Astrocyte of the hippocampus (primary cell): ENCODE results near the gene TMEM271.

Experiments used
- DNase-seq: peaks from one replicate; pipeline ENCODE4 v3.0.0; 2011; ENCODE audit warnings: low read depth, low spot score

The TMEM271 gene, protein sequence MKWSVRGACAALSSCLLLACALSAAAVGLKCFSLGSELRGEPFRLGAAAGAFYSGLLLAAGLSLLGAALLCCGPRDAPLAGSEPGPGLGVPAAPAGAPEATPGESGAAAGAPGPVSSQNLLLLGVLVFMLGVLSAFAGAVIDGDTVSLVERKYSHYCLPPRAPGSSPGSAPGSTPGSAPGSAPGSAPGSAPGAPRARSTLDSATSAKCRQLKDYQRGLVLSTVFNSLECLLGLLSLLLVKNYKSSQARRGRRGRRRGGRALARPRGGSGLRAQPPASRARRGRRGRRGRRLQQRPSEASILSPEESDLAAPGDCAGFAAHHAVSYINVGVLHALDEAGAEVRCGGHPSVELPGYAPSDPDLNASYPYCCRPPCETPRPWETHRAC

DNA sequence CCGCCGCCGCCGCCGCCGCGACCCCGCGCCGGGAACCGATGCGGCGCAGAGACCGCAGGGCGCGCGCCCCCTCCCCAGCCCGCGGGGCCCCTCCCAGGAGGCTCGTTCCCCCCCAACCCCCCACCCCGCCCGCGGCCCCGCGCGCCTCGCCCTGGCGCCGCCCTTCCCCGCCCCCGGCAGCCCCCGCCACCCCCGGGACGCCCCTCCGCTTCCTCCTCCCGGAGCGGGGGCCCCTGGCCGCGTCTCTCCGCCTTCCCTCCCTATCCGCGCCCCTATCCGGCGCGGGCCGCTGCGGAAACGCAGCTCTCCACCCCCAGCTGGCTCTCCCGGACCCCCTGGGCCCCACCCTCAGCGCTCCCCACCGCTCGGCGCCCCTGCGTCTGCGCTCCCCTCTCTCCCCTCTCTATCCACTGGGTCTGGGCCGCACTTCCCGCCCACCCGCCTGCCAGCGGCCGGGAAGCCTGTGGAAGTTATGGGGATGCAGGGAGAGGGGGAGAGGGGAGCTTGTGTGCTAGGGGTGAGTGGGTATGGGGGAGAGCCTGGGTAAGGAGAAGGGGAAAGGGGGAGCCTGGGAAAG, at the start of gene TMEM271:
Gene TMEM271, minus strand, starts transcription at position 51 of the 577 bp plus-strand sequence. CDS start 233 bp downstream, outside the sequence.
- DNase-seq, result no peak

DNA sequence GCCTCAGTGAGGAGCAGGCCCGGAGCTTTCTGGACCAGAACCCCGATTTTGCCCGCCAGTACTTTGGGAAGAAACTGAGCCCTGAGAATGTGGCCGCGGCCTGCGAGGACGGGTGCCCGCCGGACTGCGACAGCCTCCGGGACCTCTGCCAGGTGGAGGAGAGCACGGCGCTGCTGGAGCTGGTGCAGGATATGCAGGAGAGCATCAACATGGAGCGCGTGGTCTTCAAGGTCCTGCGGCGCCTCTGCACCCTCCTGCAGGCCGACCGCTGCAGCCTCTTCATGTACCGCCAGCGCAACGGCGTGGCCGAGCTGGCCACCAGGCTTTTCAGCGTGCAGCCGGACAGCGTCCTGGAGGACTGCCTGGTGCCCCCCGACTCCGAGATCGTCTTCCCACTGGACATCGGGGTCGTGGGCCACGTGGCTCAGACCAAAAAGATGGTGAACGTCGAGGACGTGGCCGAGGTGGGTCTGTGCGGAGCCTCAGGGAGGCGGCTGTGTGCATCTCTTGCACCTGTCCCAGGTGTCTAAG, 49.6 kb upstream of the TMEM271 start:
- no peak for DNase-seq

DNA sequence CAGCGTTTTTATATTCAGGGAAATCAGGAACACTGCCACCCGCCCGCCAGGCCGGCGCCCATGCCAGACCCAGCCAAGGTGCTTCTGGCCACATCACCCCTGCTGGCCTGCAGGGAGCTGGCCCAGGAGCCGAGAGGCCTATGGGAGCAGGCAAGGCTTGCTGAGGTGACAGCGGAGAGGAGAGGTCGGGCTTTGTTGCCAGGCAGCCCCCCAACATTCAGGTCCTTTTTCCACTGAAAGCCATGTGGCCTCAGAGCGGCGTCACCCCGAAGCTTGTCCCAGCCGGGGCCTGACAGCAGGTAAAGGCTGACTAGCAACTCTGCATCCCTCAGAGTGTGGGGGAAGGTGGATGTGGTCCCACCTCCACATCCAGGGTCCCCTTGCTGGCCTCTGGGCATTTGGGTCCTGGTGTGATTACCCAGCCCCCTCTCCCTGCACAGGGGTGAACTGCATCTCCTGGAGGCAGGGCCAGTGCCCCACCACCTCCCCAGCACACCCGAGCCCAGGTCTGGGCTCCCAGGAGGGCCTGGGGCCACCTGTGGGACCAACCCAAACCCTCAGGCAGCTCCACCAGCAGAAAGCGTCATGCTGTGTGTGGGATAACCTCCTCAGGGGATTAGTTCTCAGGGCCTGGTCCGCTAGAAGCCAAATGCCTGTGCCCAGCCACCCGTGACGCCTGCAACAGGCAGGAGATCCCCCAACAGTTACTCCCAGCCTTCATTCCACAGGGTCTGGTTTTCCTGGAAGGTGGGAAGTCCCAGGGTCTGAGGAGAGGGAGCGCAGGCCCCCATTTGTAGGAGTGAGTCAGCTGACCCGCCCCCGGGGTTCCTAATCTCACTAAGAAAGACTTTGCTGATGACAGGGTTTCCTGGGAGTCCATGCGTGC, 48.9 kb upstream of the TMEM271 start, which contains the start of gene PDE6B:
Gene PDE6B, plus strand, starts transcription at position 869 of the 886 bp plus-strand sequence. CDS start 54 bp downstream, outside the sequence.
- peak; percentile 23 for DNase-seq

DNA sequence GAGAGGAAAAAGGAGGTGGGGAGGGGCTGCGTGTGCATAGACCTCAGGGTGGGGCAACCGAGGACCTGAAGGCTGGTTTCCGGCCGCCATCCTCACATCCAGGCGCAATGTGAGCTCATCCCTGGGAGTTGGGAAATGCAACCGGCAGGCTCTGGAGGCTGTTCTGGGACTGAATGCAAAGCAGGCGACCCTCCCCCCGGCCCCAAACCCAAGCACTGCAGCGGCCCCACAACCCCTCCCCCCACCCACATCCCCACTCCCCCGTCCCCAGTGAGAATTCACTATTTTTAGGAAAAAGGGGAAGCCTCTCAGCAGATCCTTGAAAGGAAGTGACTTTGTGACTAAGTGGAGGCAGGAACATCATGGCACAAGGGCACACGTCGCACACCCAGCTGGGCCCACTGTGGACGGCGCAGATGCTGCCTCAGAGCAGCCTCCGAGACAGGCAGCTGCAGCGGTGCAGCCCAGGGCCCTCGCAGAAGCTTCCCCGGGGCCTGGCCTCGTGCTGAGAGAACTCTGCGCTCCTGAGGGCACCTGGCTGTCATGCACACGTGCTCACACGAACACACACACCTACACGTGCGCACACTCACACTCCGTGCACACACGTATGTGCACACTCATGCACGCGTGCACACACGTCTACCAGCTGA, 47.9 kb upstream of the TMEM271 start:
- no peak for DNase-seq

DNA sequence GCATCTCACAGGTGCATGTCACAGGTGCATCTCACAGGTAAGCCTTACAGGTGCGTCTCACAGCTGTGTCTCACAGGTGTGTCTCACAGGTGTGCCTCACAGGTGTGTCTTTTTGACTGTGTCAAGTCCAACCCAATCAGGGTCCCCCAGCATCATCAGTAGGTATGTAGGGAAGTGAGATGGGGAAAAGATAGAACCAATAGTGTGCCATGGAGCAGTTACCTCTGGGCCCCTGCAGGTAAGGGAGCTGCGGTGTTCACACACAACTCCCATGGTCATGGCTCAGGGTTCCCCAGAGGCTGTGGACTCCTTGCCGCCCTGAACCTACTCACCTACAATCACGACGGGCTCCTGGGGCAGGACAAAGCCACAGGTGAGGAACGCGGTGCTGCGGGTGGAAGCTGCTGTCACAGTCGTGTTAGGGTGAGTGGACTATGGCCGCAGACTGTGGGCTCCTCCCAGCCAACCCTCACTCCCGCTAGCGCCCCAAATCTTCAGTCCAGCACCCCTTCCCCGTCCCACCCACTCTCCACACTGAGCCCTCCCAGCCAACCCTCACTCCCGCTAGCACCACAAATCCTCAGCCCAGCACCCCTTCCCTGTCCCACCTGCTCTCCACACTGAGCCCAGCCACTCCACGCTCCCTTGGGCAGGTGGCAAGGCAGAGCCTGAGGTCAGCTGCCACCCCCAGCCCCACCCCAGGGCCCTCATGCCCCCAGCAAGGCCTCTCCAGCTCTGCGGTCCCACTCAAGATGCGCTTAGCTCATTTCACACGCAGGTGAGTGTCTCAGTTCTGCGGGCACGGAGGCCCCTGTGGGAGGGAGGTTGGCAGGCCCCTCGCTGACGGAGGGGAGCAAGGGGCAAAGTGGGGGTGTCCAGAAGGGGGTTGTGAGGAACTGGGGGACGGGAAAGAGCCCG, 47.2 kb upstream of the TMEM271 start:
- no peak for DNase-seq

DNA sequence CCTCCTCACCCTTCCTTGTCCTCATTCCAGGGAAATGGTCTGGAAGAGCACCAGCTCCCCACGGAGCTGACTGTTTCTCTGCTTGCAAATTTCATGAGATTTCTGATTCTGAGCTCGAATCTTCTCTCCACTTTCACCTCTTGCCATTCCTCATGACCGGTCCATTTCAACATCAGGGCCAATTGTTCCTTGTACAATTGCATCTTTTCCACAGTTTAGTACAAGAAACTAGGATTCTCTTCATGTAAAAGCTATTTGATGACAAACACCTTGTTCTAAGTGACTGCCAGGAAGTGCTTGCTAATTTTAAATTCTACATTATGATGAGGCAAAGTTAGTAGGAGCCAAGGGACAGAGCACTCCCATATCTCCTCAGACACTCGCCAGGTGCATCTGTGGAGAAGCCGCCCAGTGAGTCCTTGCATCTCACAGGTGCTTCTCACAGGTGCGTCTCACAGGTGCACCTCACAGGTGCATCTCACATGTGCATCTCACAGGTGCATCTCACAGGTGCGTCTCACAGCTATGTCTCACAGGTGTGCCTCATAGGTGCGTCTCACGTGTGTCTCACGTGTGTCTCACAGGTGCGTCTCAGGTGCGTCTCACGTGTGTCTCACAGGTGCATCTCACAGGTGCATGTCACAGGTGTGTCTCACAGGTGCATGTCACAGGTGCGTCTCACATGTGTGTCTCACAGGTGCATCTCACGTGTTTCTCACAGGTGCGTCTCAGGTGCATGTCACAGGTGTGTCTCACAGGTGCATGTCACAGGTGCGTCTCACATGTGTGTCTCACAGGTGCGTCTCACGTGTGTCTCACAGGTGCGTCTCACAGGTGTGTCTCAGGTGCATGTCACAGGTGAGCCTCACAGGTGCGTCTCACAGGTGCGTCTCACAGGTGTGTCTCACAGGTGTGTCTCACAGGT, 46.2 kb upstream of the TMEM271 start:
- DNase-seq, result no peak

DNA sequence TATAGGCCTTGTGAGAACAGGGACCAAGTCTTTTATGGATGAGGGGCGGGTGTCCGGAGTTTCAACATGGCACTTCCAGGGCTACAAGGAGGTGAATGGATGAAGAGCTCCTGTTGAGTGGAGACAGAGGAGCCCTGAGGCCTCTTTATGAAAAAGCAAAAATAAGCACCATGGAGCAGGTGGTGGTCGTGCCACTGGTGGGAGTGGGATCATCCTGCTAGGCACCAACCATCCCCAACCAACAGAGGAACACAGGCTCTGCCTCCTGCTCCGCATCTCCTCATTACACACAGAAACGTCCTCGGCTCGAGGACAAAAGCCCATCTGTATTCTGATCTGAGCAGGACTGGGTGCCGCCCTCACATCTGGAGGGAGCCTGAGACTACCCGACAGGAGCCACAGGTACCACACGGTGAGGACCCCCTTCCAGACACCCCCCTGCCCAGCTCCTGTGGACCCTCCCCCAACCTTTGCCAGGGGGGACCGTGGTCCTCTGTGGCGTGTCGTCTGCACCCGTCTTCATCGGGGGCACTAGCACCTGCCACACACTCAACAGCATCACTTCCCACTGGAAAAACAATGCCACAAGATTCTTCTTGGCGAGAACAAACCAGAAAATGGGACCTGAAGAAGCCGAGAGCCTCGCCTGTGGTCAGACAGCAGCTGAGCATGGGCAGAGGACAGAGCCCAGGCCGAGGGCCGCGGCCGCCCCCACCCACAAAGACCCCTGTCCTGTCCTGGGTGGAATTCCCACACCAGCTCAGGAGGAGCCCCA, 45.4 kb upstream of the TMEM271 start:
- no peak for DNase-seq

DNA sequence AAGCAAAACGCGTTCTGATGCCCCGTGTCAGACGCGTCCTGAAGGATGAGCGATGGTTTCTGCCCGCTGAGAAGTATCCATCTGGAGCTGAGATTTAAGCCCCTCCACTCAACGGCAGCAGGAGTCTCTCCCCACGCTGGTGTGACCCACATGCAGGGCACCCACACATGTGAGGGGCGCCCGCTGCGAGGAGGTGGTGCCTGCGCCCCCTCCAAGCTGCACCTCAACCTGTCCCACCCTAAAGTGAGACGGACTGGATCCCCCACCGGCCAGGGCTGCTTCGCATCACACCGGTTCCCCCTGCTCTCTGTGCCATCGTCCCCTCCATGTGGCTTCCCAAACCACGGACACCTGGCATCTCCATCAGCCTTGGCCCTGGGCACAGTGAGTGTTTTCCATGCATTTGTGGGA, 44.8 kb upstream of the TMEM271 start:
- DNase-seq, result no peak

DNA sequence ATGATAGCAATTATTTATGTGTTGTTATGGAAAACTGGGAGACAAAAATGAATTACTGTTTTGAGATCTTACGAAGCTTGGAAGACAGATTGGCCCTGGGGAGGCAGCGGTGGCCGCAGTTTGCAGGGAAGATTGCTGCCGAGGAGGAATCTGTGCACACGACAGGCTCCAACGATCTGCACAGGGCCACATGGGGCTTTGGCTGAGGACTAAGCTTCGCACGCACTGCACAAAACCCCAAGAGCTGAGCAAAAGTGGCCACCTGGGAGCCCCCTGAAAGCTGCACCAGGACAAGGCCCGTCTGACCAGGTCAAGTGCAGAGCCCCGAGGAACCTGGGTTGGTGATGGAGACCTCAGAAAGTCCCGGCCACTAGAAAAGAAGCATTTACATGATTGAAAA, 44.1 kb upstream of the TMEM271 start:
- DNase-seq, result no peak

DNA sequence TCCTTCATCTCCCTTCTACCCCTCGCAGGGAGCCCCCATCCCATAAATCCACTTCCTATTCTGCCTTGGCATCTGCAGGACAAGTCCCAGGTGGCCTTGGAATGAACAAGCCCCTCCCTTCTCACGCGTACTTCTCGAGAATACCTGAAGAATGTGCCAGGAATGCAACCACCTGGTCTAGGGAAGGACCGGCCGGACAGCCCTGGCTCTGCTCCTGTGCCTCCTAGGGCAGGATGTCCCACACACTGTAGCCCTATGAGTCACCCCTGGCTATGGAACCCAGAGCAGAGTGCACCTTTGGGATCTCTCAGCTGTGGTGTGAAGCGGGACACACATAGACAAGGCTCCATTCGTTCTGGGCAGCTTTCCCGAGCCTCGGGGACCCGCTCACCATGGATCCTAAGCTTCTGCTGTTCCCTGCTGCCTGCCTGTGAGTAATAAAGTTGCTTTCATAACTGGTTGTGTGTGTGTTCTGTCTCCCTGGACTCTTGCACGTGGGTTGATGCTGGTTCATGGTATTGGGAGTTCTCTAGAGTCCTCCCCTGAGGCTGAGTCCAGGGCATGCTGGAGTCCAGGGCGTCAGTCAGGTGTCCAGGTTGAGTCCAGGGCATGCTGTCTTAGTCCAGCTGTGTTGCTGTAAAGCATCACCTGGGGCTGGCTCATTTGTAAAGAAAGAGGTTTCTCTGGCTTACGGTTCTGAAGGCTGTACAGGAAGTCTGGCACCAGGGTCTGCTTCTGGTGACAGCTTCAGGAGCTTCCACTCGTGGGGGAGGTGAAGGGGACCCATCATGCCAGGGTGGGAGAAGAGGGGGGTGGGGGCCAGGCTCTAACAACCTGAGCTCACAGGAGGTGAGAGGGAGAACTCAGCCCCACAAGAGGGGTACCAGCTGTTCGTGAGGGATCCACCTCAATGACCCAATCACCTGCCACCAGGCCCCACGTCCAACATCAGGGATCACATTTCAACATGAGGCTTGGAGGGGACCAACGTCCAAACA, 41.8 kb upstream of the TMEM271 start:
- DNase-seq, result no peak

DNA sequence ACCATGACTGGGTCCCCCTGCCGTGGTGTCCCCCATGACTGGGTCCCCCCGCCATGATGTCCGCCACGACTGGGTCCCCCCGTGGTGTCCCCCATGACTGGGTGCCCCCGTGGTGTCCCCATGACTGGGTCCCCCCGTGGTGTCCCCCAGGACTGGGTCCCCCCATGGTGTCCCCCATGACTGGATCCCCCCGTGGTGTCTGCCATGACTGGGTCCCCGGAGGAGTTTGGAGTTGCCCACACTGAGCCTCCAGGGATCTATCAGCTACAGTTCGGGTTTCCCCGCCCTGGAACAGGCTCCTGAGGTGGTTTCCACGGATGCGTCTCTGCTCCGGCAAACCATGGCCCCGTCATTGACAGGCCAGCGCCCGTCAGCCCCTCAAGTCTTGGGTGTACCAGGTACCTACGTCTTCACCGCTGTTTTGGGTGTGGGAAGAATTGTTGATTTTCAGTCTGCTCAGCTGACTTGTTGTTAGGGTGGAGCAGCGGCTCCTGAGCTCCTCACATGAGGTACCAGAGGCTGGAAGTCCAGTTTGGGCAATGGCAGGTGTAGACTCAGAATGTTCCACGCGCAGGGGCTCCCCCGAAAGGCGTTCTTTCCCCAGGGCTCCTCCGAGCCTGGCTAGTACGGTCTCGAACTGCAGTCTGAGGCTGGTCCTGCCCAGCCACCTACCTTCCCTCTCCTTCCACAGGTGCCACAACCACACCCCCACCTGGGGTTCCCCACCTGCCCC, 41.0 kb upstream of the TMEM271 start:
- DNase-seq, result no peak

DNA sequence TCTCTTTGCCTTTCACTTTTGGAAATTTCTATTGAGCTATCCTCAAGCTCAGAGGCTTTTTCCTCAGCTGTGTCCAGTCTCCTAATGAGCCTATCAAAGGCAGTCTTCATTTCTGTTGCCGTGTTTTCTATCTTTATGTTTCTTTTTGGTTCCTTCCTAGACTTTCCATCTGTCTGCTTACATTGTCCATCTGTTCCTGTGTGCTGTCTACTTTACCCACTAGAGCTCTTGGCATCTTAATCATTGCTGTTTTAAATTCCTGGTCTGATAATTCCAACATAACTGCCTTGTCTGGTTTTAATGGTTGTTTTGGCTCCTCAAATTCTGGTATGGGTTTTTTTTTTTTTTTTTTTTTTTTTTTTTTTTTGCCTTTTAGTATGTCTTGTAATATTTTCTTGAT, 40.0 kb upstream of the TMEM271 start:
- no peak for DNase-seq

DNA sequence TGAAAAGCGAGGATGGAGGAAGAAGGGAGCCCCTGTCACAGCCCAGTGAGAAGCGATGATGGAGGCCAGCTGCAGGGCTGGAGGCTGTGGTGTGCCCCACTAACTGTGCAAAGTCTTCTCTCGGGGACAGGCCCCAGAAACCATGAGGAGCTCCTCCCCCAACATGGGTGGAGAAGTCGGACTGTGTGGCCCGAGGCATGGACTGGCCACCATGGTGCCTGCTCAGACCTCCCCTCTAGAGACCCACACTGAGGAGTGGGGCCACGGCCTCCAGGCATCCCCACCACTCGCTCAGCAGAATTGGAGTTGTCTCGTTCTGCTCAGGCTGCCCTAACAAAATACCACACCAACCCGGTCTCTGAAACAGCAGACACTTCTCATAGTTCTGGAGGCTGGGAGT, 37.0 kb upstream of the TMEM271 start:
- DNase-seq, result no peak

DNA sequence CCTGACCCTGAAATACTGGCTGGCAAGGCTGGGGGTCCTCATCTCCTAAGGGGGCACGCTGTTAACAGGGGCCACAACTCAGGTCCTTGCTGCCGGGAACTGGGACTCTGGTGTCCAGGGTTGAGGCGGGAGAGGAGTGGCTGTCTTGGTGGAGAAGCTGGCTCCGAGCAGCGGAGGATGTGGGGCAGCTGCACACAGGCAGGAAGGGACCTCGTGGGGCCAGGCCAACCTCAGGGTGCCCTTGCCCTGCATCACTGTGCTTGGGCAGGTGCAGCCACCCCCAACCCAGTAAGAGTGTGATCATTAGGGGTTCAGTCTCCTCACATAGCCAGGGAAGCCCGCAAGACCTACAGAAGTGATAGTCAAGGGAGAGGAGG, 36.6 kb upstream of the TMEM271 start:
- DNase-seq, result no peak

DNA sequence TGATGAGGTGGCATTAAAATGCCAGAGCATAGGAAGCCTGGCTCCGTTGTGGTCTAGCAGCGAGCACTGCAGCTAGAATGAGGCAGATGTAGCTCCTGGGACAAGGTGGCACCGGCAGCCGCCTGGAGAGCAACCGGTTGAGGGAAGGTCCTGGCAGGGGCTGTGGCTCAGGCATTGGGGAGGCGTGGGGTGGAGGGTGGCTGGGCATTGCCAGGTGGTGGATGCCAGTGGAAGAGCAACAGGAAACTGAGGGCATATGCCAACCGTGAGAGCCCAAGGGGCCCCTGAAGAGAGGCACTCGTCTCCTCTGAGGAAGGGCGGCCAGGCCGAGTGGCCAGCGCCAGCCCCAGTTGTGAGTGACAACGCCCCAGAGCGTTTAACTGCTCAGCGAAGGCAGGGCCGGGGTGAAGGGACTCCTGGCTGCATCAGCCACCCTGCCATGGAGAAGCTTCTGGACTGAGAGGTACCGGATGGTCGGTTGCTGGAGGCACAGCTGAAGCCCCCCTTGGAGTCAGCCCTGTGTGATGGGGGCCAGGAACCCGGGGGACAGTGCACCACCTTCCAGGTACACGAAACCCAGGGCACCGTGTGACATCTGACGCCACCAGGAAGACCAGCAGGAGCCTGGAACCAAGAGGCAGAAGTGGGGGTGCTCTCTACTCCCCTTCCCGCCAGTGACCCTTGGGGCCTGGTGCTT, 36.1 kb upstream of the TMEM271 start:
- DNase-seq, result no peak
